Measurements from ENCODE around the gene TMED8.
"Not testable (repeated sequence)": the region's sequence is repeated elsewhere in the genome, so short reads cannot be mapped to it uniquely, and the experiment has no call there.

TMED8 gene

GRCh38 chr14:77359626-77360025, 17.3 kb downstream of the TMED8 start:
- DNase-seq = no peak

- DNase-seq = no peak
Observed at GRCh38 chr14:77356899-77357298, 20.0 kb downstream of the TMED8 start.

GRCh38 chr14:77355811-77356210, 21.1 kb downstream of the TMED8 start:
- no peak for DNase-seq

GRCh38 chr14:77353469-77354141, 23.3 kb downstream of the TMED8 start:
- DNase-seq = no peak

GRCh38 chr14:77347751-77348150, 29.1 kb downstream of the TMED8 start:
- DNase-seq = no peak

DNA sequence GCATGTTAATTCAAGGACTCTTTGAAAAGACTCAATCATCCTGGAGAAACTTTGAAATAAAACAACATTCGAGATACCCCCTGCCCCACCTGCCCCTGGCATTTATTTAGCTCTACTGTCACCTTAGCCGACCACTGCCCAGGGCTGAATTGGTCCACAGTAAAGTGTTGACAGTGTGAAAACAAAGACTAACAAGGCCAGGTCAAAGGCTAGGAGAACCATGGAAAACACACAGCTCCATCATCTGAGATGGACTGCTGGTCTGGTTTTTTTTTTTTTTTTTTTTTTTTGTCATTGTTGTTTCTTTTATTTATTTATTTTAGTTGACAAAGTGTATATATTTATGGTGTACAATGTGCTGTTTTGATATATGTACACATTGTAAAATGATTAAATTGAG, 30.4 kb downstream of the TMED8 start:
- no peak for DNase-seq

DNA sequence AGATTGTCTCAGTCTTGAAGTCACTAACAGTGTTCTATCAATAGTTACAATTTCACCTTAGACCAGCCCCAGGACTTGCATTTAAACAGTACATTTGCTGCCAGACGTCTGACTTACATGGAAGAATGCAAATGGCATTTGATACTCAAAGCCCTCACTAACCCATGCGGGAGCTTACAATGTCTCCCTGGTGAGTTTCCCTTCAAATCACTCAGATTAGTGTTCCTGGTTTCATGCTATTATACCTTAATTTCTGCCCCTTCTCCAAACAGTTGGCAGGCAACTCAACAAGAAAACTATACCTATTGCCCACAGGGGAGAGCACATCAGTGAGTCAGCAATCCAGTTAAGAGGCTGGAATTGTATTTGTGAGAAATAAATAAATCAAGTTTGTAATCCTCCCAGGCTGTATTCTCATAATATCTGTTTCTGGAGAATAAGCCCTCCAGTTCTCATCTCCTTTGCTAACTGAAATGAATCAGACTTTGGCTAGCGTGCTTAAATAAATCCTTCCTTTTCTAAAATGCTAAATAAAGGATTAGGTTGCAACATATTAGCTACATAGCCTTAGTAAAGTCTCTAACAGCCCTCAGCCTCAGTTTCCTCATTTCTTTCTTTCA, 32.4 kb downstream of the TMED8 start:
- peak; percentile 58 for DNase-seq

GRCh38 chr14:77343662-77344061, 33.2 kb downstream of the TMED8 start:
- DNase-seq = peak; percentile 73

- peak; percentile 14 for DNase-seq
Observed at GRCh38 chr14:77342726-77343397, 34.0 kb downstream of the TMED8 start.

DNA sequence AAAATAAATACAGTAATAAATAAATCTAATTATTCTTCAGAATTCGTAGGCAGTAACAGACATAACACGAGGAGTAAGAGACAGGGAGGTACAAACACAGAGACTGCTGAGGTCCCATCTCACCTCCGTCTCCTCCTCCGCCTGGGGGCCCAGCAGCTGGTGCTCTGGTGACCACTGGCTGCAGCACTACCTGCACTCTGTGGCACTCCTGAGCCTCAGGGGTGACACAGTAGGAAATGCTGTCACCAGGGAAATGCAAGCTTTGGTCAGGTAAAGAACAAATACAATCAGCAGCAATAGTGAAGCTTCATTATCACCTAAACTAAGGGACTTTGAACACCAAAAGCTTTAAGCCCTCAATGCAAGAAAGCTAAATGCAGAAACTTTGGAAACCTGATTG, 36.5 kb downstream of the TMED8 start:
- no peak for DNase-seq

DNA sequence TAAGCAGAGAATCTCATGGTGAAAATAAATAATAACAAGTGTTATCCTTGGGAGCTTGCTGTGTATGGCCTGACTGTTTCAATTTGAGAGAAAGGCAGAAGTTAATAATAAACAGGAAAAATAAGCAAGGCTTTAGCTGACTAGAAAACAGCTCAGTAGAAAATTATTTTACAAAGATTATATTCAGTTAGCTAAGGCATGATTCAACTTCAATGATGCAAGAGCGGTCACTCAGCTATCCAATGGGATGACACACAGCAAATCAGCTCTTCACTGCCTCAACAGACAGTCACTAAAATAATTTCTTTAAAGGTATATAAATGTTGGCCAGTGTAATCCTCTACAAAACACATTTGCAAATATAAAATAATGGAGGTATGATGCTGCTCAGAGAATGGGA, 37.5 kb downstream of the TMED8 start:
- DNase-seq = no peak

DNA sequence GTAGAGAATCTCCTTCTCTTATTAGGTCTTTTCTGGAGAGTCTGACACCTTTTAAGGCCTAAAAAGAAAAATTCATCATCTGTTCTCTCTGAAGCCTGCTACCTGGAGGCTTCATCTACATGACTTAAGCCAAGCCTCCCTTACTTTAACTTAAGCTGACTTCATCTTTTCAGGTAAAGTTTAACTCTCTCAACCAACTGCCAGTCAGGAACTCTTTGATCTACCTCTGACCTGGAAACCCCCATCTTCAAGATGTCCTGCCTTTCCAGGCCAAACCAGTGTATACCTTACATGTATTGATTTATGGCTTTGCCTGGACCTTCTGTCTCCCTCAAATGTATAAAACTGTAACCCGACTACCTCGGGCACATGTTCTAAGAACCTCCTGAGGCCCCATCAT, 38.6 kb downstream of the TMED8 start:
- DNase-seq = no peak

- DNase-seq = no peak
Observed at GRCh38 chr14:77337880-77338279, 39.0 kb downstream of the TMED8 start.

- not testable (repeated sequence) for DNase-seq
Observed at GRCh38 chr14:77337255-77337654, 39.6 kb downstream of the TMED8 start.

DNA sequence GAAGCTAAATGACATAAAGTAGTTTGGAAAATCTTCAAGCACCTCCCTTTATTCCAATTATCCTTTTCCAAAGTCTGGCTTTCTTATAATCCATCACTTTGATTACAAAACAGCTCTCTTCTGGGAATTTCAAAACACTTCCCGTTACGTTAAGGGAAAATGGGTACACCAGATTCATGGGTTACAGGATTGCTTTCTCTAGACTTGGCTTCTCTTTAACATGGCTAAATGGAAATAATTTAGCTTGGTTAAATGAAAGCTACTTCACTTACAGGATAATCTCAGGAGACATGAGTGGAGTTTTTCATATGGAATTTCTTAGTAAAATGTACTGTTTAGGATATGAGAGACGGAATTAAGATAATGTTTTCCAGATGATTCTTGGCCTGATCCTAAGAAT, 41.3 kb downstream of the TMED8 start:
- no peak for DNase-seq

GRCh38 chr14:77329872-77330271, 47.0 kb downstream of the TMED8 start:
- no peak for DNase-seq

GRCh38 chr14:77327111-77327510, 49.8 kb downstream of the TMED8 start:
- no peak for DNase-seq

DNA sequence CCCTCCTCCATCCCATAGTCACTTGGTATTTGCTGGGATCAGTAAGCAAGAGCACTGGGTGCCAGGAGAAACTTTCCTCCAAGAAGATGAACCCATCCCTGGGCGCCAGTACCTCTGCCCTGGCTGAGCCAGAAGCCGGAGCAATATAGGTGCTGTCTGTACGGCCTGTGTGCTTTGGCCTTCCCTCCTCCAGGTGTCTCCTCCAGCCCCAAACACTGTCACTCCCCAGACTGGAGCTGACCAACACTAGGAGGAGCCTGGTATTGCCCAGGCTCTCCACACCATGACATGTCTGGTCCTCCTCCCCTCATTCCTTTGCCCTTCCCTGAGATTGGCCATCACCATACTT, 51.2 kb downstream of the TMED8 start:
- no peak for DNase-seq

- peak; percentile 53 for DNase-seq
Observed at GRCh38 chr14:77324816-77325745, 51.8 kb downstream of the TMED8 start.

- no peak for DNase-seq
Observed at GRCh38 chr14:77324289-77324688, 52.6 kb downstream of the TMED8 start.

GRCh38 chr14:77323571-77323970, 53.3 kb downstream of the TMED8 start:
- no peak for DNase-seq

GRCh38 chr14:77322951-77323350, 53.9 kb downstream of the TMED8 start:
- no peak for DNase-seq

GRCh38 chr14:77322250-77322902, 54.5 kb downstream of the TMED8 start:
- no peak for DNase-seq
